HG02678 (cell line): ENCODE data around the gene FGFRL1.

ENCODE experiments used
- ATAC-seq: cut with Tn5 transposase; IDR thresholded peaks from one replicate; pipeline ENCODE4 v1.9.1; 2021; ENCODE audit warnings: mild to moderate bottlenecking, moderate library complexity; ENCODE audit not compliant: unreplicated experiment

FGFRL1 gene

GRCh38 chr4:1062419-1062818, 51.0 kb downstream of the FGFRL1 start:
- ATAC-seq = no peak

- no peak for ATAC-seq
These were observed 54.3 kb downstream of the FGFRL1 start for GRCh38 chr4:1065732-1066131.

- no peak for ATAC-seq
These were observed 58.0 kb downstream of the FGFRL1 start for GRCh38 chr4:1069394-1069793.

- no peak for ATAC-seq
These were observed 61.5 kb downstream of the FGFRL1 start for GRCh38 chr4:1072830-1073446.

GRCh38 chr4:1074077-1074476, 62.7 kb downstream of the FGFRL1 start:
- no peak for ATAC-seq

- ATAC-seq = no peak
These were observed 63.8 kb downstream of the FGFRL1 start for GRCh38 chr4:1075225-1075624.

- no peak for ATAC-seq
These were observed 64.6 kb downstream of the FGFRL1 start for GRCh38 chr4:1075809-1076699.
